Activated CD4-positive, alpha-beta T cell treated with anti-CD3 and anti-CD28 coated beads for 4 hours (primary cell): ENCODE data around the gene HDGFL3.

Source experiments
- DNase-seq, 2 donors: peaks; one replicate each; pipeline ENCODE4 v3.0.0-alpha.2; 2020

Gene HDGFL3

DNA sequence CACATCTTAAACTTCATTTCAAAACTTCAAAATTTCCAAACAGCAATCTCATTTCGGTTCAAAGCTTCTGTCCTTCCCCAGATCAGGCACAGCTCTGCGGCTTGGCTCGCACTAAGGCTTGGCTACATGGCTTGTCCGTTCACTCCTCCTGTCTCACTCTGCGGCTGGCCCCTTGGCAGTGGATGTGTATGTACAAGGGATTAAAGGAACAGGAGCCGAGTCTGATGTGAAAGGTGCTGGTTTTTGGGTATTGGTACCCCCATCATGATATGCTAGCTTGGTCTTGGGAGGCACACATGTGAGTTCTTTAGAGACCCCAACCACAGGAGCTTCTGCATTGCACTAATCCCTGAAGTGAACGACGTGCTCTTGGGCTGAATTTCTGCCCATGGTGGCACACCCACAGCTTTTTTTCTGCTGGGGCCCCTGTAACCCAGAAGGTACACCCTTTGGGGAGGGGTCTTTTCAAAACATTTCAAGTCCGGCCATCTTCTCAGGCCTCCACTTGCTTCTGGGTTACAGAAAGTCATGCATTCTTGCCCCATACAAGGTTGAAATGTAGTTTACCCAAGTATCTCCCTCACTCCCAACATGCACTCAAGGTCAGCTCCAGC is 87.5 kb downstream of the HDGFL3 start:
- no peak for DNase-seq

DNA sequence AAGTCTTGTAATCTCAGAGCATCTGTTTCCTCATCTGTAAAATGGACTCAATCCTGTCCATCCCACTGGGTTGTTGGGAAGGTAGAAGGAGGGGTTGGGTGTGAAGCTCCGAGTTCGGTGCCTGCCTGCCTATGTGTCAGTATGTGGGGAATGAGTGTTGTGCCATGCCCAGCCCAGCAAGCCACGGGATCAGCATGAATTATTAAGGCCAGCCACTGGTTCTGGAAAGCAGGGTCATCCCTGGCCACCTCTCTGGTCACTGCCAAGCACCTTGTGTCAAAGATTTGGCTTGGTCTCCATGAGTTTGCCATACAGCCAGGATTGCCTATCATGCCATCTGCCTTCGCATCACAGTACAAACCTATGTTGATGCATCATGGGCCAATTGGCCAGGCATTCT is 88.7 kb downstream of the HDGFL3 start:
- no peak for DNase-seq

DNA sequence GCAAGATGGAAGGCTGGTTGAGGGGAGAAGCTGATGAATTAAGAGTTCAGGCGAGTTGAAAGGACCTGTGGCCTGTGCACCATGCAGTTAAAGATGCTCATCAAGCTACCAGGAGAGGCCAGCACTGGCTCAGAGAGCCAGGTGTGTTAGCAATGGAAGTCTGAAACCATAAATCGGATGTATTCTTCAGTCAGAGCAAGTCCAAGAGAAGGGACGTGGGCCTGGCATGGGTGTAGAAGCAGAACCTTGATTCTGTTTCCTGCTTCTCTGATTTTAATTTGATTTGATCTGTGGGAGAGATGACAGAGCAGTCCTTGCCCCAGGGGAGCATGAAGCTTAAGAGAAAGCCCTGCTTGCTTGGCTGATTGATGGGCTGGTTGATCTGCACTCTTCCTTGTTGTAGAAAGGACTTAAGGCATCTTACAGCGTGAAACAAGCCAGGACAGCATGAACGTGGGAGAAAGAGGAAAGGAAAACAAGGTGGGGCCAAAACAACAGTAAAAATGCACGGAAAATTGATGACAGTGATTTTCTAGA is 89.3 kb downstream of the HDGFL3 start:
- no peak for DNase-seq

DNA sequence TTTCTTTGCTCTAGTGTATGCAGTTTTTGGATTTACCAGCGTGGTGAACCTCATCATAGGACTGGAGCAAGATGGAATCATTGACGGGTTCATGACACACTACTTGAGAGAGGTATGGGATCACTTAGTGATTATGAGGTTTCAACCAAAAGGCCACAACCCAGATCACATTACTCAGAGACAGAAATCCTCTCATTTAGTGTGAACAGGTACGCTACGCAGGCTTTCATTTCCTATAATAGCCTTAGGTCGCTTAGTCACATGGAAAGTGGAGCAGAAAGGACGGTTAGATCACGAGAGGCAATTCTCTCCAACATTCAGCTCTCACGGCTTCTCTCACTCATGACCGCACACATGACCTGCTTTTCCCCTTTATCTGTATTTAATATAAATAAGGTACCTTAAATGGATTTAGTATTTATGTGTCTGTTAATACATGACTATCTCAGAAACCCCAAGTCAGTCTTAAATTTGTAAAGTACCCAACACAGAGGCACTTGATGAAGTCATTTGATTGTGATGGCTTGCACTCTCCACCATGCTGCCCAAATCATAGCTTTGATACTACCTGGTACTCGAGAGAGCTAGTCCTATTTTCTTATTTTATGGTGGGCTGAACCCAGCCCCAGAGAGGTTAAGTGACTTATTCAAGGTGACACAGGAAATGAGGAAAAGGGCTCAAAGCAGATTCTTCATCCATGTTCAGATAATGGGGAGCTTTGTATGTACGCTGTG is 91.6 kb downstream of the HDGFL3 start:
- DNase-seq: no peak

DNA sequence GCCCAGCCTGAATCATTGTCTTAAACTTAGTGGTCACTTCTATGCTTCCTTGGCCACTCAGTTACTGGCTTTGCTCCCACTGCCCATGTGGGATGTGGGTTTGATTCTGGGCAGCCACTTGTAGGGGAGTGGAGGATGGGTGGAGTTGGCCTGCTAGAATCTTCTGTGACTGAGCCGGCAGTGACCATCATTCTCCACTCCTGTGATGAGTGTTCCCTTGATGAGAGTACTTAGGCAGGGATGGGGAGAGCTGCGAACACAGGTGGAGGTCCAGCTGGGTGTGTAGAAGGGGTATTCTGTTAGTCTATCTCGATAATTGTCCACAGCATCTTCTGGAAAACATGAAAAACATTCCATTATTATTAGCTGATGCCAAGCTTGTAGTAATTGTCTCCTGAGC is 92.2 kb downstream of the HDGFL3 start:
- no peak for DNase-seq

DNA sequence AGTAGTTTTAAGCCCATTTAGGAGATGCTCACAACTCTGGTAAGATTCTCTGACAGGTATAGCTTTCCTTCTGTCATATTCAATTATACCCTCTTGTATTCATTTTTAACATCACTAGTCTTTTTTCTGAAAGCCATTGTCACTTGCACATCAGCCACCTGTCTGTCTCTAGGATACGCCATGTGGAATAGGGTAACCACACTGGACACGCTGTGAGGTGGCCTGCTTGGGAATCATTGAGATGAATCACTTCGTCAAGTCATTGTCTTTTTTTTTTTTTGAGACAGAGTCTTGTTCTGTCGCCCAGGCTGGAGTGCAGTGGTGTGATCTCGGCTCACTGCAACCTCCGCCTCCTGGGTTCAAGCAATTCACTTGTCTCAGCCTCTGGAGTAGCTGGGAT is 92.8 kb downstream of the HDGFL3 start:
- DNase-seq: no peak

DNA sequence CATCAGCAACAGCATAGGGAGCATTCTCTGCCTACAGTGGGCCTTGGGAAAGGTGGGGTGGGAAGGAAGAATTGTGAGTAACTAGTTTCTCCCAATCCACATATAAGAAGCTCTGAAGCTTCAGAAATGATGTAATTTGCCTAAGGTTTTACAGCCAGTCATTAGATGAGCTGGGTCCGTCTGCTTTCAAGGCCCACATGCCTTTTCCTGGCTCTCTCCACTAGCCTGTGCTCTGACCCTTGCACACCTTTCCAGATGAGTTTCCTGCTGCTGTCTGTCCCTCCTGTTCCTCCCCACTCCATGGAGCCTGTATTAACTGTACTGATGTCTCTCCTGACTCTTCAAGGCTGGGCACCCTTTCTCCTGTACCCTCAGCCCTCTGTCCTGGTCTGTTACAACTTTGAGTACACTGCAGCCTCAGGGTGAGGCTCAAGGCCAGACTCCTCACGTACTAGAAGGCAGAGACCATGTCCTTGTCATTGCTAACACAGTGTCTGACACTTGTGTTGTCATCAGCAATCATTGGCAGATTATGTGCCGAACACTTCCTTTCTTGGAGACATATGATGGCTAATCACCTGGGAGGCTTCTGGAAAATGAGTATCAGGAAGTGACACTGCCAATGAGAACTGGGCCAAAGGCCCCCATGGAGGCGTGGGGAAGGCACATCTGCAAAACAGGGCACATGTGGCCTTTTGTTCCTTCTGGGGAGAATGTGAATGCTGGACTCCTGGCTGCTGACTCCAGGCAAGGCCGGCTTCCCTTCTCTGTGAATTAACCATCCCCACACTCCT is 93.5 kb downstream of the HDGFL3 start:
- no peak for DNase-seq

DNA sequence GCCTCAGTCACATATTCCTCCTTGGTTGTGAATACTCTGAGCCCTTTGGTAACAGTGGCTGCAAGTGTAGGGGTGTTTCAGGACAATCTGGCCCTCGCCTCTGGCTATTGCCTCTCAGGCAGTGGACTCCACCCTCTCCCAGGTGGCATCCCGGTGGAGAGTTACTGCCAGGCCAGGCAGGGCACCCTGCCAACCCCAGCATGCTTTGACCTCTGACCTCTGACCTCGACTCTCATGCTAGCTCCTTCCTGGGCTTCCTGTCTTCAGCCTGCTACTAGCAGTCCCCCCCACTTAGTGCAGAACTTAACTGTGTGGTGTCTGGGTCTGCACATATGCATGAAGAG is 94.7 kb downstream of the HDGFL3 start:
- DNase-seq: no peak

DNA sequence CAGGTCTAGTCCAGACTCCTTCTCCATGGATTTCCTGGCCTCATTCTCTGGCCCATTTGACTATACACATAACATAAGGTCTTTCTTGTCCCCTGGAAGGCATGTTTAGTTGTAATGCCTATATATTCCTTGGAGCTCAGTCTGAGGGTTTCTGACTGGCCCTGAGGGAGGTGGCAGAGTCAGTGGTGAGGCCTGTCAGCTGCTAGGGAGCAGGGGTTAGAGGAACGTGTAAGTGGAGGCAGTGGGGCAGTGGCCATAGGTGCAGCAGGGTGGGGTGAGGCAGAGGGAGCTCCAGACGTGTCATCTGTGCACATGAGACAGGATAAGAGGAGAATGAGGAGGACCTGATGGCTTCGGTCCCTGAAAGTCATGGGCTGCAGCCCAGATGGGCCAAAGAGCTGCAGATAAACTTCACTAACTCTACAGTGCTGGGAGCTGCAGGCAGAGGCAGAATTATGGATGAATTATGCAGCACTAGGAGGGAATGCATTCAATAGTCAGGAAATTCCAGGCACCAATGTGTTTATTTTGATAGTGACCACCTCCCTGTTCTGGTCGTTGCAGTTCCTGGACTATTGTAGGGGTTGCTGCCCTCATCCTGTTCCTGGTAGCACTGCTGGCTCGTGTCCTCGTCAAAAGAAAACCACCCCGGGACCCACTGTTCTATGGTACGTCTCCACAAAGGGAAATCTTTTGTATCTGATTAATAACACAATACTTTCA is 95.2 kb downstream of the HDGFL3 start:
- no peak for DNase-seq

DNA sequence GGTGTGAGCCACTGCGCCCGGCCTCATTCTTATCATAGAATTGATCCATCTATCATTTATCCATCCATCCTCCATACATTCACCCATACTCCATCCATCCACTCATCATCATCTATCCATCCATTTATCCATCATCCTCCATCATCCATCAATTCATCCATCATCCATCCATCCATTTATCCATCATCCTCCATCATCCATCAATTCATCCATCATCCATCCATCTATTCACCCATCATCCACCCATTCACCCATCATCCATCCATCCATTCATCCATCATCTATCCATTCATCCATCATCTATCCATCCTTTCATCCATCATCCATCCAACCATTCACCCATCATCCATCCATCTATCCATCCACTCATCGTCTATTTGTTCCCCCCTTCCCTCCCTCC is 96.5 kb downstream of the HDGFL3 start:
- DNase-seq: no peak

DNA sequence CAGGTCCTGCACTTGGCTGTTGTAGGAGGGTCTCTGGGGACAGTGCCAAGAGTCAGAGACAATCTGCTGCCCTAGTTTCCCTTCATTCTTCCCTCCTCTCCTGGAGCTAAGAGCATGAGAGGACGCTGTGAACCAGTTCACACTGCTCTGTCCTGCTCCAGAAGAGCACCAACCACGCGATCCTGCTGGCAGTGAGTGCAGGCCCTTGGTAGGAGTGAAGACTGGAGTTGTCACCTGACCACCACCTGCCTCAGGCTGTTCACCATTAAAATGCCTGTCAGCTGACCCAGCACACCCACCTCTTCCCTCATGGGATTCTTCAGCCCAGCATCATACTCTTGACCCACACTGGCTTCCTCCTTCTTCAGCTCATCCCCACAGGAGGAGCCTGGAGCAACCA is 97.2 kb downstream of the HDGFL3 start:
- no peak for DNase-seq

DNA sequence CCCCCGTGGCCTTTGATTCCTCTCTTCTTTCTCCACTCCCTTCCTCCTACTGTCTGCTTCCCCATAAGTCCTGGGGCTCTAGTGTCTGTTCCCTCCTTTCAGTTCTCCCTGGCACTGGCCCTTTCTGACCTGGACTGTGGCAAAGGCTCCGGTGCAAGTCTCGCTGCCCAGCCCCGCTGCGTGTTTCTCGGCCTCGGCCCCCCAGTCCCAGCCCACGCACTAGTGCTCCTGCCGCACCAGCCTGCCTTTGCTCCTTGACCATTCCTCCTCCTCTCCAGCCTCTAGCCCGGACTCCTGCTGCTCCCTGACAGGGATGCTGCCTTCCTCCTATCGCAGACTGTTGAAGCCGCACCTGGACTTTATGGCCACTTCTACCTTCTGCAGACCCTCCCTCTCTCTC is 98.1 kb downstream of the HDGFL3 start:
- no peak for DNase-seq

DNA sequence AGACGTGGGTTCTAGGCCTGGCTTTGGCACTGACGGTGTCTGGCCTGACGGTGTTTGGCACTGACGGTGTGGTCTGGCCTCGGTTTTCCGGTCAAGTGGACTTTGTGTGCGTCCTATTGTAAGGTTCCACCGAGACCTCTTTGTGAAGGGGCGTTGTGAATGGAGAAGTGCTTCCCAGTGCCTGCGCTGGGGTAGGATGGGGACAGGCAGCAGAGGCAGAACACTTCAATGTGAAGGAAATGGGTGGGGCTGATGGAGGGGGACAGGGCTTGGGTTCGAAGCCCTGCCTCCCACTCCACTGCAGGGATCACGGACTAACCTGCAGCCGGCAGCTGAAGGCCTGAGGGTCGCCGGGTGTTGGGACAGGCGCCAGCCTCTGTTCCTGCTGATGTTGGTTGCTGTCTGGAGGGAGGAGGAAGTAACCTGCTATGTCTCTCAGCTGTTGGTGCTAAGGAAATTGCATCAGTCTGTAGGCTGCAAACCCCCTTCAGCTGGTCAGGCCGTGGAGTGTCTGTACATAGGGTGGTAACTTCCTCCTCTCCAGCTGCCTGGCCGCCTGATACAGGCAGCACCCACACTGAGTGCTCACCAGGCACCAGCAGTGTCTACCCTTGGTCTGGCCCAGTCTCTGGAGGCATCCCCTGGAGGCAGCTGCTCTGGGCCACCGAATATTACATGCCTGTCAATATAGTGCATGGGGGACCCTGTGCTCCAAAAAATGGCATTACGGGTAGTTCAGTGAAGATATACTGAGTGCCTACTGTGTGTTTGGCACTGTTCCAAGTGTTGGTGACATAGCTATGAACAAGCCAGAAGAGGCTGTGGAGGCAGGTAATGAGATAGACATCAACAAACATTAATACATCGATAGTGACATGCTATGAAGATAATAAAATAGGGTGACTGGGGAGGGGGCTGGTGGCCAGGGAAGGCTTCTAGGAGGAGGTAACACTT is 99.1 kb downstream of the HDGFL3 start:
- DNase-seq: peak in 1 of 2 donors; percentile 4

DNA sequence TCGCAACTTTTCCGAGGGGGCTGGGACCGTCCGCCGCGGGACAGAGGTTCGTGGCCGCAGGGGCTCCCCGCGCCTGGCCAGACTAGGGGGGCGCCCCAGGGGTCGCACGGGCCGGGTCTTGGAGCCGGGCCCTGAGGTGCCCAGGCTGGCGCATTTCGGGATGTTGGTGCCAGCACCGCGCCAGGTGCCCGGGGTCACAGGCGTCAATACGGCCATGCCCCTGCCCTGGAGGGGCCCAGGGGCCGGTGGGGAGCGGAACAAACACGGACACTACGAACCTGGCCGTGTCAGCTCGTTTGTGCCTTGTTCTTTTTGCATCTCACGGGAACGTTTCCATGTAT is 99.8 kb downstream of the HDGFL3 start:
- DNase-seq: no peak

DNA sequence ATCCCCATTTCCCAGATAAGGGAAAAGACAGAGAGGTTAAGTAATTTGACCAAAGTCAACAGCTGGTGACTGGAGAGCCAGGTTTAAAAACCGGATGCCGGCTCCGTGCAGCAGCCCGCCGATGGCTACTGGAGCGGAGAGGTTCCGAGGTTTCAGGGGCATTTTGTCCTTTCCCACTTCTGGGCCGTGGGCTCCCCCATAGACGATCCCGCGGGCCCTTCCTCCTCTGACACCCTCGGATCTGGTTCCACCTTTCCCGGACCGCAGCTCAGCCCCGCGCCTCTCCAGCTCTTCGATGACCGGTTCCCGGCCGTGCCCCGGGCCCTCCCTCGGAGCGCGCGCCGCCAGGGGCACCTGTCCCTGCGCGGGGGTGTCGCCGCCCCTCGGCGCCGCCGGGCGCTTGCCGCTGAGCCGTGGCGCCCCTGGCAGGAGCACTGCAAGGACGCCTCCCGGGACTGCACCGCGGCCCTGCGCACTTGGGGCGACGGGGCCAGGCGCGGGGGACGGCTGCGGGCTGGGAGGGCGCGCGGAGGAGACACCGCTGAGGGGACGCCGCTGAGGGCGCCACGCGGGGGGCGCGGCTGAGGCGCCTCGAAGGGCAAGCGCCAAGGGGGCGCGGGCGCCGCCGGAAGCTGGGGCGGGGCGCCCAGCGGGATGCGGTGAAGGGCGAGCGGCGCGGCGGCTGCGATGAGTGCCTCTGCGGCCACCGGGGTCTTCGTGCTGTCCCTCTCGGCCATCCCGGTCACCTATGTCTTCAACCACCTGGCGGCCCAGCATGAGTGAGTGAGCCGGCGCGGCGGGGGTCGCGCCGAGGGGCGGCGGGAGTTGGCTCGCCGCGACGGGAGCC is 100.4 kb downstream of the HDGFL3 start, which contains the start of gene TM6SF1:
TM6SF1 (plus strand) TSS at position 652 of the 847 bp plus-strand sequence; CDS start at position 688, 36 bp downstream.
- DNase-seq: no peak

DNA sequence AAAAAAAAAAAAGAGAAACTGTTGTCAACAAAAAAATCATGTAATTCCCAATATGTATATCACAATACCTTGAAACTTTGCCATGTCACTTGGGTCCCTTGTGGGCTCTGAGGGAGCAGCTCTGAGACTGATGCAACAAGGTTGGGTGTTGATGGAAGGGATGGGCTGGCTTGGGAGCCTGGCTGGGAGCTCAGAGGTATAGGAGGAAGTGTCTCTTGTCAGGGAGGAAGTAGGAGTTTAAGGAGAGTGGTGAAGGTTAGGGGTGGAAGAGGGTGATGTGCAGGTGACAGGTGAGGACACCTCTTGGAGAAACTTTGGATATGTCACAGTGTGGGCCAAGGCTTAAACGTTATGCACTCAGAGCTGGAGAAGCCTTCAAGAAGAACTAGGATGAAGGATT is 102.2 kb downstream of the HDGFL3 start:
- no peak for DNase-seq

DNA sequence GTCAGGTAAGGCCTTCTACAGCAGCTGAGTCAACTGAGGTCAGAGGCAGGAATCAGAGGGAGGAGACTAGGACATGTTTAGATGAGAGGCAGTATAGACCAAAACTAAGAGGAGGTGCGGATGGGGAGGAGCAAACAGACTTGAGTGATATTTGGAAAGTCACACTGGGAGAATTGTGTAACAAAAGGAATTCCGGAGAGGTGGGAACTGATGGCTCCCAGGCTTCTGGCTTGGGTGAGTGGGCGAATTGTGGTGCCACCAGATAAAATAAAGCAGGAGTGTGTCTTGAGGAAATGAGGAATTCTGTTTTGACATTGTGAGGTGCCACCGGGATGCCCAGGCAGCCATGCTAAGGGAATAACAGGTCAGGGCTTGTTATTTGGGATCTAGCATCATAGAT is 103.5 kb downstream of the HDGFL3 start:
- no peak for DNase-seq

DNA sequence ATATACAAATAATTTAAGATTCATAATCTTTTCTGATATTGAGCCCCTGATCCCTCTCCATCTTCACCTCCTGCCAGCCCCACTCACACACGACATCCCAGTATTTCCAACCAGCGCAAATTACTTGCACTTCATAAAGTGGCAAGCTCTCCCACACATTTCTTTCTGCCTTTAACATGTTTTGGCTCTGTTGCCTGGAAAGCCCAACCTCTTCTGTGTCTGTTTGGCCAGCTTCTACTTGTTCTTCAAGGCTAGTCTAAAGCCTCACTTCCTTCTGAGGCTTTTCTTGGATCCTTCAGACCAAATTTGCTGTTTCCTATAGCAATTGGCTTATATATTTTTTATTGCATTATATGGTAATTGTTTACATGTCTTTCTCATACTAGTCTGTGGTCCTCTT is 105.3 kb downstream of the HDGFL3 start:
- no peak for DNase-seq

DNA sequence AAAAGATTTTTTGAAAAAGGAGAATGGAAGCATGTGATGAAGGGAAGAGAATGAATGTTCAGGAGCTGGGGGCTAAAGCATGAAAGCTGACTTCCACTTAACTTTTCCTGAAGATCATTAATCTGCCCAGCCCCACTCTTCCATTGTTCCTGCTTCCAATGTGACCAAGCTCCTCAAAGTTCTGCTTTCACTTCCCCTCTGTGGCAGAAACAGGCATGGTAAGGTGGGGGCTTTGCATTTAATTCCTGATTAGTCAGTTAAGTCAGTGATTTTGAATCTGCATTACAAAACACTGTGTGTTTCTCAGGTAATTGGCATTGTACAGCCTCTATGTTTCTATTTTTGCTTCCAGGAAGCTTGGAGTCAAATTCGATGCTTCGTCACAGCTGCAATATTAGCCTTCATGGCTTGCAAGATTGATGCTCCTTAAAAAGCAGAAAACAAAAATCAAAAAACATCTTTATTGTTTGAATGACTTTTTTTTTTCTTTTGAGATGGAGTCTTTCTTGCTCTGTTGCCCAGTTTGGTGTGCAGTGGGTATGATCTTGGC is 107.5 kb downstream of the HDGFL3 start:
- DNase-seq: no peak

DNA sequence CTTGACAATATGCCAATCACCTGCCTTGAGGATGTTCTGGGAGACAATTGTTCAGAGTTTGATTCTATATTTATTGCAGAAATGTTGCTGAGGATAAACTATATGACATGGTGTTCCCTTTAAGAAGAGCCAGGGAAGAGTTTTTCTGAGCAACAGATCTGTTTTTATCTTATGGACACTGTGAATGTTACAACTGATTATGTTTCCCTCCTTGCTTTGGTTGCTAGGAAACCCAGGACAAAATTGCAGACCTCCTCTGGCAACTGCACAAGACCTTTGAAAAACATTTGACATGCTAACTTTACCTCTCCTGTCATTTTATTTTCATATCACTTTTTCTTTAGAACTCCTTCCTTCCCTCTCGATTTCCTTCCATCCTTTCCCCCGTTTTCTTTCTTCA is 108.3 kb downstream of the HDGFL3 start:
- no peak for DNase-seq

DNA sequence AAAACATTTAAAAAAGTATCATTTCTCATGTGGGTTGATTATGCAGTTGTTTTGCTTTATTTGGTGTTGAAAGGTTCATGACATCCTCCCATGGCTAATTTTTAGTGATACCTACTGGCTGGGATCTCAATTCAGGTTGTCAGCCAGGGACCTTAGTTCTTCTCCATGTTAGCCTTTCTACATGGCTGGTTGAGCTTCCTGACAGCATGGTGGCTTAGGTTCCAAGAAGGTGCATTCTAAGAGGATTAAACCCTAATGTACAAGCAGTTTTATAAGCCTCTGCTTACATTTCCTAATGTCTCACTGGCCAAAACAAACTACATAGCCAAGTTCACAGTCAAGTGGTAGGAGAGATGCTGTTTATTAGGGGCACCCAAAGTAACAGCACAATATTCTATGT is 109.5 kb downstream of the HDGFL3 start:
- no peak for DNase-seq
